HG03571 (cell line): ENCODE measurements around the gene AADACL4.
"Not testable (repeated sequence)": the region's sequence is repeated elsewhere in the genome, so short reads cannot be mapped to it uniquely, and the experiment has no call there.

Experiments used
- ATAC-seq: cut with Tn5 transposase; IDR thresholded peaks from one replicate; pipeline ENCODE4 v1.9.1; 2021; ENCODE audit not compliant: unreplicated experiment

The AADACL4 gene

GRCh38 chr1:12709091-12709491 is 65.2 kb downstream of the AADACL4 start:
- ATAC-seq, result no peak

GRCh38 chr1:12709696-12710095 is 65.8 kb downstream of the AADACL4 start:
- no peak for ATAC-seq

DNA sequence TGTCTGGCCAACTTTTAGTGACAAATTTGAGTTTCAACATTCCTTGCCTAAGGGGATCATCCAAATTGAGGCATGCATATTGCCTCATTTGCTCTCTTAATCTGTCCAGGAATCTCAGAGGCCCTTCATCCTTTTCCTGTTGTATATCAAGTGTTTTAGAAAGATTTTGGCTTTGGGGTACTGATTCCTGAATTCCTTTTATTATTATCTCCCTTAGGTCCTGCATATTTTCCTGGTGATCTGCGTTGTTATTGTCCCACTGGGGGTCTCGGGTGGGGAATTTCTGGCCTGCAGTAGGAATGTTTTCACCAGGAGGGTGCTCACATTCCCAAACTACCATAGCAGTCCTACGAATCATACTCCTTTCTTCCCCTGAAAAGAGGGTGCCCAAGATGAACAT is 67.7 kb downstream of the AADACL4 start:
- no peak for ATAC-seq

DNA sequence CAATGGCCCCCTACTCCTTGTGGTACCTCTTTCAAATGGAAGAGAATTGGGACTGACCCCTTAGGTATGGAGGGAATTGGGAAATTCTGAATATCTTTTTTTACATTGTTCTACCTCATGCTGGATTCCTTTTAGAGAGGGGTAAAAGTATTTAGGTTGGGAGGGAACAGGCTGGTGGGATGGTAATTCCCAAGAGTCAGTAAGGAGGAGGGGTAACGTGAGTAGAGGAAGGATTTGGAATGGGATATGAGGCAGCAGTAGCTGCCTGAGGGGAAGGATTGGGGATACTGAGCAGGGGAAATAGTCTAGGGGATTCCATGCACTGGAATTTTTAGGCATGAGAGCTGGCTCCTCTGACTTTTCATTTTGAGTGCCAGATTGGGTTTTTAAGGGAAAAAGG is 68.2 kb downstream of the AADACL4 start:
- no peak for ATAC-seq

DNA sequence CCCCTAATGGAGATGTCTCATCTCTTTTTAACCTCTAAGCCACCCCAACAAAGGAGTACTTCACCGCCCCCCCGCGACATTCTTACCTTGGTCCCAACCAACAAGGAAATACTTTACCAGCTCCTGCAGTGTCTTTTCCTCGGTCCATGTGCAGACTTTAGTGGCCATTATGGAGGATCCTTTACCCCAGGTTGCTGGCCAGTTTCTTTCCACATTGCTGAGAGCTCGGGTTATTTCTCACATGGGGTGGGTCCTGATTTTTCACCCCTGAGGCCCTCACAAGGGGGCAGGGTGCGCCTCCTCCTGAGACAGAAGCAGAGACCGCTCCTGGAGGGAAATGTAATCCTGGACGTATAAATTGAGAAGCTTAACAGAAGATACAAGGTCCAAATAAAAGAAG is 69.0 kb downstream of the AADACL4 start:
- ATAC-seq, result no peak

GRCh38 chr1:12713651-12714050 is 69.8 kb downstream of the AADACL4 start:
- ATAC-seq, result not testable (repeated sequence)

DNA sequence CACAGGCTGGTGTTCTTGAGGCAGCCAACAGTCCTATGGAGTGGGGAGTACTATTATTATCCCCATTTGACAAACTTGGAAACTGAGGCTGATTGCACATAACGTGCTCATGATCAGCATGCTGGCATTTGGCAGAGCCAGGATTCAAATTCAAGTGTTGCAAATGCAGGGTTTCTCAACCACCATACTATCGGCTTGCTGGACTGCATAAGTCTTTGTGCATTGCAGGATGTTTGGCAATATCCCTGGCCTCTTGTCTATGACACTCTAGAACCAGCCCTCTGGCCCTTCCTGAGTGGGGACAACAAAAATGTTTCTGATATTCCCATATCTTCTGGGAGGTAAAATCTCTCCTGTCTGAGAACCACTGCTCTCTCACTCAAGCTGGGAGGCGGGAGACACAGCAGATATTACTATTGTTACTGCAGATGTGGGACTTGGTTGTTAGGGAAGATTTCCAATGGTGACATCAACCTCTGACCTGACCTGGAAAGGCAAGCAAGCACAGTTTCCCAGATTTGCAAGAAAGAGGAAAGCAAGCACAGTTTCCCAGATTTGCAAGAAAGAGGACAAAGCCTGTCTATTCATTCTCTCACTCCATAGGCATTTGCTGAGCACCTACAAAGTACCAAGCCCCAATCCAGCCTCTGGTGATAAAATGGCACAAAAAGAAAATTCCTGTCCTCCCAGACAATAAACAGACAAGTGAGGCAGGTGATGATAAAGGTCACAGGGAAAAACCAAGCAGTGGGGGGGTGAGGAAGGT is 71.0 kb downstream of the AADACL4 start:
- ATAC-seq, result no peak

DNA sequence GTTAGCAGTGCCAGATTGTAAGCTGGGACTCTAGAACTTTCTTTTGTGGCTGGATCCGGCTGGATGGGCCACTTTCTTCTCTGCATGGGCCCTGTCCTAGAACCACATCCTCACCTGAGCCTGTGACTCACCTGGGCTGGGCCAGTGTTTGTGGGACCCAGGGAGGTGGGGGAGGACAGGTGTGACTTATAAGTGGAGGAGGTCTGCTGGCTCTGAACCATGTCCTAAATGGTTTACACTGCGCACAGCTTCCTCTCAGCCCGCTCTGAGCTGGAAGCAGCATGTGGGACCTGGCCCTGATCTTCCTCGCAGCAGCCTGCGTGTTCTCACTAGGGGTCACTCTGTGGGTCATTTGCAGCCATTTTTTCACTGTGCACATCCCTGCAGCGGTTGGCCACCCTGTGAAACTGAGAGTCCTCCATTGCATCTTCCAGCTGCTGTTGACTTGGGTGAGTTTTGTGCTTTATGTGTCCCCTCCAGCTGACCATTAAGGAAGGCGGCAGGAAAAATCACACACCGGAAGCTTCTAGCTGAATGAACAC is 72.1 kb downstream of the AADACL4 start, which contains the start of gene AADACL3:
AADACL3 (plus strand) TSS at position 215 of the 542 bp plus-strand sequence; CDS start at position 282, 67 bp downstream.
- no peak for ATAC-seq
